Activated CD4-positive, alpha-beta T cell treated with anti-CD3 and anti-CD28 coated beads, Interleukin-2, amount 50 U/mL, for 24 hours (primary cell): ENCODE measurements around the gene HS1BP3.

Source experiments
- DNase-seq, 2 donors: peaks; one replicate each; pipeline ENCODE4 v3.0.0-alpha.2; 2020; ENCODE audit warnings: low read depth in 1 of 2, low spot score in 1 of 2

The HS1BP3 gene

GRCh38 chr2:20664071-20664390 lies 13.1 kb upstream of the HS1BP3 start:
- no peak for DNase-seq

GRCh38 chr2:20663196-20664070 lies 12.5 kb upstream of the HS1BP3 start:
- no peak for DNase-seq

GRCh38 chr2:20662308-20662937 lies 11.5 kb upstream of the HS1BP3 start:
- no peak for DNase-seq

- peak; percentile 44 to 60 for DNase-seq
These were observed 10.8 kb upstream of the HS1BP3 start for GRCh38 chr2:20661421-20662307.

GRCh38 chr2:20660506-20661420 lies 9.9 kb upstream of the HS1BP3 start:
- DNase-seq, result no peak

GRCh38 chr2:20657522-20658235 lies 6.8 kb upstream of the HS1BP3 start:
- no peak for DNase-seq

- DNase-seq, result no peak
These were observed 5.7 kb upstream of the HS1BP3 start for GRCh38 chr2:20656561-20656960.

- no peak for DNase-seq
These were observed 3.6 kb upstream of the HS1BP3 start for GRCh38 chr2:20654535-20654813.

- DNase-seq, result no peak
These were observed 3.0 kb upstream of the HS1BP3 start for GRCh38 chr2:20653695-20654534.

GRCh38 chr2:20652673-20653575 lies 2.0 kb upstream of the HS1BP3 start:
- no peak for DNase-seq

- DNase-seq, result no peak
These were observed 1.2 kb upstream of the HS1BP3 start for GRCh38 chr2:20652141-20652540.

- DNase-seq, result no peak
These were observed 817 bp upstream of the HS1BP3 start for GRCh38 chr2:20651731-20652099.

- no peak for DNase-seq
These were observed 463 bp downstream of the HS1BP3 start for GRCh38 chr2:20650393-20650876.

- DNase-seq, result no peak
These were observed 922 bp downstream of the HS1BP3 start for GRCh38 chr2:20649976-20650375.

- no peak for DNase-seq
These were observed 1.3 kb downstream of the HS1BP3 start for GRCh38 chr2:20649576-20649975.

- no peak for DNase-seq
These were observed 2.1 kb downstream of the HS1BP3 start for GRCh38 chr2:20648831-20649230.

- no peak for DNase-seq
These were observed 2.7 kb downstream of the HS1BP3 start for GRCh38 chr2:20648206-20648605.

GRCh38 chr2:20647738-20648137 lies 3.2 kb downstream of the HS1BP3 start:
- DNase-seq, result no peak
